CD14-positive monocyte (primary cell): Measurements from ENCODE around the gene PRKCA. TPM values are rescaled to one million over a fixed set of nuclear protein-coding genes. Genes with fewer than 3 reads are reported as not detected.
A peak's percentile ranks its signal among the peaks of the same experiment; 100 is the strongest.

ENCODE experiments used
- DNase-seq, 3 donors: peaks; one replicate each; pipeline ENCODE4 v3.0.0-alpha.2; 2011 to 2022
- H2AFZ ChIP-seq: 2 replicates; pipeline ENCODE4 v1.6.0; 2012; ENCODE audit warnings: mild to moderate bottlenecking, low read depth, low read length, inconsistent platforms; ENCODE audit not compliant: insufficient read depth, poor library complexity, severe bottlenecking
- H3K27ac ChIP-seq, 2 donors: 1 replicate in 1 of 2; 2 replicates in 1 of 2; pipeline ENCODE4 v1.5.1; 2012 to 2013; ENCODE audit warnings: low read length in 2 of 2, control low read depth in 1 of 2, inconsistent platforms in 1 of 2, low read depth in 1 of 2, mild to moderate bottlenecking in 1 of 2
- H3K27me3 ChIP-seq, 2 donors: one replicate each; pipeline versions ENCODE4 v1.6.0 to v1.6.1; 2011 to 2013; ENCODE audit warnings: low read length in 2 of 2; ENCODE audit not compliant: control insufficient read depth in 2 of 2, insufficient read depth in 2 of 2
- H3K36me3 ChIP-seq, 2 donors: replicated peaks in 1 of 2; 1 replicate in 1 of 2; 2 replicates in 1 of 2; pipeline versions ENCODE4 v1.5.1 to v1.6.1; 2012 to 2013; ENCODE audit warnings: low read length in 2 of 2, control low read depth in 1 of 2, inconsistent platforms in 1 of 2, mild to moderate bottlenecking in 1 of 2; ENCODE audit not compliant: insufficient read depth in 2 of 2, control insufficient read depth in 1 of 2
- H3K4me1 ChIP-seq, 2 donors: 1 replicate in 1 of 2; 2 replicates in 1 of 2; pipeline versions ENCODE4 v1.5.1 to v1.6.1; 2012 to 2013; ENCODE audit warnings: low read length in 2 of 2, control low read depth in 1 of 2, inconsistent platforms in 1 of 2, mild to moderate bottlenecking in 1 of 2, moderate library complexity in 1 of 2; ENCODE audit not compliant: insufficient read depth in 2 of 2, control insufficient read depth in 1 of 2
- H3K4me2 ChIP-seq: replicated peaks from 2 replicates; pipeline ENCODE3; 2012; ENCODE audit warnings: low read length, moderate library complexity, mild to moderate bottlenecking; ENCODE audit not compliant: poor library complexity, severe bottlenecking; ENCODE audit errors: extremely low read depth
- H3K4me3 ChIP-seq, 3 experiments: fragments of 200-600 bp in 1 of 3; sonication (generic) in 1 of 3; replicated peaks in 1 of 3; 1 replicate in 2 of 3; 2 replicates in 1 of 3; pipeline ENCODE4 v1.5.1; 2011 to 2013; ENCODE audit warnings: low read length in 3 of 3, mild to moderate bottlenecking in 3 of 3, control low read depth in 2 of 3, low read depth in 2 of 3, inconsistent platforms in 1 of 3, moderate library complexity in 1 of 3
- H3K79me2 ChIP-seq: 2 replicates; pipeline ENCODE4 v1.6.0; 2012; ENCODE audit warnings: mild to moderate bottlenecking, control low read depth, inconsistent platforms, low read length, moderate library complexity; ENCODE audit not compliant: insufficient read depth
- H3K9ac ChIP-seq: 2 replicates; pipeline ENCODE4 v1.6.0; 2017; ENCODE audit warnings: low read length, mild to moderate bottlenecking; ENCODE audit not compliant: insufficient read depth, poor library complexity, severe bottlenecking
- H3K9me3 ChIP-seq, 2 donors: replicated peaks in 1 of 2; 1 replicate in 1 of 2; 2 replicates in 1 of 2; pipeline versions ENCODE4 v1.5.1 to v1.6.1; 2012 to 2013; ENCODE audit warnings: low read length in 2 of 2, control low read depth in 1 of 2; ENCODE audit not compliant: control insufficient read depth in 1 of 2, insufficient read depth in 1 of 2
- H4K20me1 ChIP-seq: 2 replicates; pipeline ENCODE4 v1.6.0; 2012; ENCODE audit warnings: mild to moderate bottlenecking, low read length, control low read depth, moderate library complexity; ENCODE audit not compliant: insufficient read depth
- H3K27ac Mint-ChIP-seq, 7 donors: one replicate each; pipeline ENCODE4 v1.8.0; 2020; ENCODE audit warnings: mild to moderate bottlenecking in 7 of 7, mixed read lengths in 7 of 7, moderate library complexity in 6 of 7, inconsistent platforms in 2 of 7
- H3K27me3 Mint-ChIP-seq, 3 donors: one replicate each; pipeline ENCODE4 v1.8.0; 2021 to 2022; ENCODE audit warnings: low read depth in 3 of 3, mild to moderate bottlenecking in 3 of 3, mixed read lengths in 3 of 3, moderate library complexity in 3 of 3, inconsistent platforms in 1 of 3
- H3K36me3 Mint-ChIP-seq, 2 donors: one replicate each; pipeline ENCODE4 v1.8.0; 2020; ENCODE audit warnings: mixed read lengths in 2 of 2, inconsistent platforms in 1 of 2, mild to moderate bottlenecking in 1 of 2
- H3K4me1 Mint-ChIP-seq: one replicate; pipeline ENCODE4 v1.8.0; 2020; ENCODE audit warnings: mild to moderate bottlenecking, mixed read lengths
- H3K4me3 Mint-ChIP-seq, 2 donors: one replicate each; pipeline ENCODE4 v1.8.0; 2020; ENCODE audit warnings: mild to moderate bottlenecking in 2 of 2, mixed read lengths in 2 of 2, moderate library complexity in 1 of 2
- H3K9me3 Mint-ChIP-seq, 7 donors: one replicate each; pipeline ENCODE4 v1.8.0; 2020 to 2022; ENCODE audit warnings: mixed read lengths in 7 of 7, mild to moderate bottlenecking in 6 of 7, moderate library complexity in 6 of 7, inconsistent platforms in 2 of 7
- CTCF ChIP-seq: fragments of 200-600 bp; IDR thresholded peaks from one replicate; pipeline ENCODE4 v1.8.0; 2022; ENCODE audit warnings: antibody characterized with exemption, mild to moderate bottlenecking
- WGBS: methylation state at CpG from one replicate; pipeline ENCODE4 v1.1.5; 2013; ENCODE audit warnings: missing lambda C conversion rate; ENCODE audit not compliant: insufficient coverage; 5-methylcytosine and 5-hydroxymethylcytosine counted together
- intact Hi-C, 2 donors: fragments of 100-400 bp; cut with micrococcal nuclease; formaldehyde crosslinking; loops; one replicate each; pipeline versions ENCODE4 v1.15.0 to v1.15.1; 2023
- polyA plus RNA-seq, 3 donors: library from polyadenylated mRNA; depleted of rRNA in 1 of 3; unstranded in 2 of 3; stranded (reverse) in 1 of 3; fragments of 300-500 nt in 2 of 3; fragments of >200 nt in 1 of 3; fragmentation: Illumina TruSeq in 2 of 3; gene quantifications; 1 replicate in 2 of 3; 2 replicates in 1 of 3; pipeline ENCODE4 v1.2.3, GENCODE V29; 2012 to 2021

The PRKCA gene
- polyA plus RNA-seq, 3 donors, result 0.22 to 7.1 (median 0.30) TPM

GRCh38 chr17:66469461-66469860, 167.0 kb downstream of the PRKCA start:
- H3K4me1 ChIP-seq, result peaks cover 73 to 81% of the 10 kb centered on the region in 2 donors
- peaks cover 88% of the 10 kb centered on the region for H3K4me1 Mint-ChIP-seq
- H3K4me3 Mint-ChIP-seq, result peak overlapping the region in 1 of 2 donors; percentile 26
- DNase-seq, result no peak
- peaks cover 0 to 2% (median 0%) of the 10 kb centered on the region in 3 donors for H3K27me3 Mint-ChIP-seq
- peaks cover 0 to 8% of the 10 kb centered on the region in 2 donors for H3K36me3 Mint-ChIP-seq
- no peaks in the 10 kb centered on the region for H3K27me3 ChIP-seq
- peaks cover 57% of the 10 kb centered on the region for H3K79me2 ChIP-seq
- WGBS, result 20% methylated on average over 1 of the region's 1 CpG
- no peak overlapping the region for H2AFZ ChIP-seq
- H3K9me3 ChIP-seq, result no peaks in the 10 kb centered on the region
- no peak overlapping the region for H3K9ac ChIP-seq
- intact Hi-C loops, result loop anchor here (5.0 kb wide), 1 partner anchor 37 kb away; no protein-coding TSS in a partner anchor
- H3K4me2 ChIP-seq, result peak overlapping the region; percentile 52
- peak overlapping the region in 1 of 3 experiments; percentile 52 for H3K4me3 ChIP-seq
- peak overlapping the region in 1 of 2 donors; percentile 79 for H3K27ac ChIP-seq
- peaks cover 0 to 1% (median 0%) of the 10 kb centered on the region in 7 donors for H3K9me3 Mint-ChIP-seq
- peak overlapping the region; percentile 35 to 96 (median 91) for H3K27ac Mint-ChIP-seq
- no peaks in the 10 kb centered on the region for H4K20me1 ChIP-seq
- no peaks in the 10 kb centered on the region for H3K36me3 ChIP-seq
- TF ChIP-seq CTCF, result no peak

- no peak for DNase-seq
- H3K4me1 Mint-ChIP-seq, result peaks cover 93% of the 10 kb centered on the region
- intact Hi-C loops, result loop anchor here (5.0 kb wide), 1 partner anchor 38 kb away; no protein-coding TSS in a partner anchor
These were observed 167.5 kb downstream of the PRKCA start for GRCh38 chr17:66469890-66470289.

More at GRCh38 chr17:66469890-66470289, 167.5 kb downstream of the PRKCA start:
- Mint-ChIP-seq H3K4me3 (peak overlapping the region in 1 of 2 donors; percentile 26), H3K27me3 (peaks cover 0 to 2% (median 0%) of the 10 kb centered on the region in 3 donors), H3K36me3 (peaks cover 0 to 8% of the 10 kb centered on the region in 2 donors), H3K27ac (peak overlapping the region in 3 of 7 donors; percentile 35 to 64 (median 41)), H3K9me3 (peaks cover 0 to 1% (median 0%) of the 10 kb centered on the region in 7 donors)
- H3K4me1 ChIP-seq, result peaks cover 73 to 81% of the 10 kb centered on the region in 2 donors
- peak overlapping the region in 1 of 3 experiments; percentile 52 for H3K4me3 ChIP-seq
- no peaks in the 10 kb centered on the region for H4K20me1 ChIP-seq
- no CpG with 5 or more reads among the region's 4 CpGs for WGBS
- no peaks in the 10 kb centered on the region for H3K27me3 ChIP-seq
- no peaks in the 10 kb centered on the region for H3K9me3 ChIP-seq
- TF ChIP-seq CTCF, result no peak
- no peak overlapping the region for H2AFZ ChIP-seq
- H3K79me2 ChIP-seq, result peaks cover 53% of the 10 kb centered on the region
- no peaks in the 10 kb centered on the region for H3K36me3 ChIP-seq
- peak overlapping the region; percentile 52 for H3K4me2 ChIP-seq
- no peak overlapping the region for H3K9ac ChIP-seq
- H3K27ac ChIP-seq, result peak overlapping the region in 1 of 2 donors; percentile 79
